Mucosa of rectum (tissue), 2 donors: Measurements from ENCODE around the gene USP43.
"Not testable (repeated sequence)": the region's sequence is repeated elsewhere in the genome, so short reads cannot be mapped to it uniquely, and the experiment has no call there.

Source experiments
- H3K27ac ChIP-seq, 2 donors: one replicate each; pipeline ENCODE4 v1.7.0; 2013; ENCODE audit warnings: inconsistent platforms in 2 of 2, low read depth in 2 of 2, low read length in 2 of 2
- H3K27me3 ChIP-seq, 2 donors: one replicate each; pipeline ENCODE4 v1.7.0; 2013; ENCODE audit warnings: low read length in 2 of 2; ENCODE audit not compliant: control insufficient read depth in 2 of 2, insufficient read depth in 2 of 2
- H3K36me3 ChIP-seq, 2 donors: one replicate each; pipeline ENCODE4 v1.7.0; 2013; ENCODE audit warnings: low read length in 2 of 2; ENCODE audit not compliant: control insufficient read depth in 2 of 2, insufficient read depth in 2 of 2
- H3K4me1 ChIP-seq, 2 donors: one replicate each; pipeline ENCODE4 v1.7.0; 2013; ENCODE audit warnings: low read length in 2 of 2, mild to moderate bottlenecking in 1 of 2; ENCODE audit not compliant: control insufficient read depth in 2 of 2, insufficient read depth in 2 of 2
- H3K4me3 ChIP-seq, 2 donors: one replicate each; pipeline ENCODE4 v1.7.0; 2013; ENCODE audit warnings: low read length in 2 of 2
- H3K9ac ChIP-seq, 2 donors: one replicate each; pipeline ENCODE4 v1.7.0; 2013; ENCODE audit warnings: low read length in 2 of 2, low read depth in 1 of 2, mild to moderate bottlenecking in 1 of 2
- H3K9me3 ChIP-seq, 2 donors: one replicate each; pipeline ENCODE4 v1.7.0; 2013; ENCODE audit warnings: low read length in 2 of 2; ENCODE audit not compliant: control insufficient read depth in 2 of 2
- donor health status: healthy.
- donor health status: Normal muscosa, but diverticular disease.

The USP43 gene

DNA sequence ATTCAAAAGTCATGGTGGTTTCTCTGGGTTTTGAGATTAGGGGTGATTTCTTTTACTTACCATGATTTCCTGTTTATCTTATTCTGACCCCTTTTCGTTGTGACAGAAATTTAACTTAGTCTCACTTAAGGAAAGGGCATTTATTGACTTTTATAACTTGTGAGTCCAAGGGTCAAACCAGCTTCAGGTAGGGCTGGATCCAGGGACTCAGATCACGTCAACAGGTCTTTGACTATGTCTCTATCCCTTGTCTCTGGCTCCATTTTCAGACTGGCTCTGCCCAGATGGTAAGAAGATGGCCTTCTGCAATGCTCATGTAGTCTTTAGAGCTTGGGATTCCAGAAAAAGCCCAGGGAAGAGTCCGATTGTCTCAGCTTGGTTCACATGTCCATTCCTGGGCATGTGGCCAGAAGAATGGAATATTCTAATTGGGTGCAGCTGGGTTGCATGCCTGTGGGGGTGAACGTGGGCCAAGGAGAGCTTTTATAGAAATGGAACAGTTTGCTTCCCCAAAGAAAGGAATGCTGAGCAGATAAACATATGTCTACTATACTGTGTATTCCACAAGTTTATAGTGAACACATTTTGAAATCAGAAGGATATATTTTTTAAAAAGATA, 13.4 kb downstream of the USP43 start:
- H3K9ac ChIP-seq = no peak overlapping the region
- no peaks in the 10 kb centered on the region for H3K9me3 ChIP-seq
- no peaks in the 10 kb centered on the region for H3K27me3 ChIP-seq
- H3K27ac ChIP-seq = peak overlapping the region in 1 of 2 donors; percentile 21
- peaks cover 0 to 14% of the 10 kb centered on the region in 2 donors for H3K4me1 ChIP-seq
- H3K36me3 ChIP-seq = peaks cover 0 to 4% of the 10 kb centered on the region in 2 donors
- no peak overlapping the region for H3K4me3 ChIP-seq

DNA sequence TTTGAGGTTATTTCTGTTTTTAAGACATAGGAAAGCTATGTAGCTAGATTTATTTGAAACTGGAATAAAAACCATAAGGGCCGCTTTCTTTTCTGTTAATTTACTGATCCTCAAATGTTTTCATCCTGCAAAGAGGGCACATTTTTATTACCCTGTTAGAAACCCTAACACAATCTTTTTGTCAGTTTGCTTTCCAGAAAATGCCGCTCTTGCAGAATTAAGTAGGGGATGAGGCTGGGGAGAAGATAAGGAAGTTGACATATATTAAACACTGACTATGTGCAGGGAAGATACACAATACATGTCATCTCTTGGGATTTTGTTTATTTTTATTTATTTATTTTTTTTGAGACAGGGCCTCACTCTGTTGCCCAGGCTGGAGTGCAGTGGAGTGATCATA, 15.7 kb downstream of the USP43 start:
- Histone ChIP-seq H3K27ac (no peak overlapping the region), H3K4me1 (peaks cover 0 to 14% of the 10 kb centered on the region in 2 donors), H3K4me3 (no peak overlapping the region), H3K27me3 (no peaks in the 10 kb centered on the region), H3K9me3 (no peaks in the 10 kb centered on the region), H3K36me3 (peaks cover 0 to 7% of the 10 kb centered on the region in 2 donors), H3K9ac (no peak overlapping the region)

DNA sequence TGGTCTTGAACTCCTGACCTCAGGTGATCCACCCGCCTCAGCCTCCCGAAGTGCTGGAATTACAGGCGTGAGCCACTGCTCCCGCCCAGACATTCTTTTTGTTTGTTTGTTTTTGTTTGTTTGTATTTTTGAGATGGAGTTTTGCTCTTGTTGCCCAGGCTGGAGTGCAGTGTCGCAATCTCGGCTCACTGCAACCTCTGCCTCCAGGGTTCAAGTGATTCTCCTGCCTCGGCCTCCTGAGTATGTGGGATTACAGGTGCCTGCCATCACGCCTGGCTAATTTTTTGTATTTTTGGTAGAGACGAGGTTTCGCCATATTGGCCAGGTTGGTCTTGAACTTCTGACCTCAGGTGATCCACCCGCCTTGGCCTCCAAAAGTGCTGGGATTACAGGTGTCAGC, 18.2 kb downstream of the USP43 start:
- not testable (repeated sequence) for H3K27ac ChIP-seq, H3K27me3 ChIP-seq, H3K4me3 ChIP-seq, H3K9me3 ChIP-seq, H3K9ac ChIP-seq, H3K4me1 ChIP-seq
- peaks cover 6 to 14% of the 10 kb centered on the region in 2 donors for H3K36me3 ChIP-seq

DNA sequence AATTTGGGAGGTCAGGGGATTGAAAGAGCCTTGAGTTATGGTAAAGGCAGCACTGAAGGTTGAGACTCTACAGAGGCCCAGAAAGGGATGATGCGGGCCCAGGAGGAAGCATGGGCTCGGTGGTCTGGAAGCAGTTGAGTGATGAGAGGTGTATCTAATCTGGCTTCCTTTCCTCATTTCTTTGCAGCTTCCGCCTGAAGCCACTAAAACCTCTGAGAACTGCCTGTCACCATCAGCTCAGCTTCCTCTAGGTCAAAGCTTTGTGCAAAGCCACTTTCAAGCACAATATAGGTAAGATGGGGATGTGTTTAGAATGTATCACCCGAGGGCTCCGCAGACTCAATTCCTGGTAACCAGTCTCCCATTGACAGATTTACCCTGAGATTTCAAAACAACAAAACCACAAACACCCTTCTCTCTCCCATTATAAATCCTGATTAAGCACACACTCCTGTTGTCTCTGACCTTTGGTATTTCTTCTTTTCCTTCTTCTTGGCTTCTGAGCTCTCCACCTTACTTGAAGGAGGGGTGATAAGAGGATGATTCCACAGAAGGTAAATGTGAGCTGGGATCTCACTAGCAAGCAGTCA, 21.2 kb downstream of the USP43 start:
- no peak overlapping the region for H3K4me3 ChIP-seq
- no peaks in the 10 kb centered on the region for H3K4me1 ChIP-seq
- H3K27me3 ChIP-seq = no peaks in the 10 kb centered on the region
- H3K36me3 ChIP-seq = peaks cover 9 to 15% of the 10 kb centered on the region in 2 donors
- H3K9me3 ChIP-seq = no peaks in the 10 kb centered on the region
- H3K27ac ChIP-seq = no peak overlapping the region
- no peak overlapping the region for H3K9ac ChIP-seq

DNA sequence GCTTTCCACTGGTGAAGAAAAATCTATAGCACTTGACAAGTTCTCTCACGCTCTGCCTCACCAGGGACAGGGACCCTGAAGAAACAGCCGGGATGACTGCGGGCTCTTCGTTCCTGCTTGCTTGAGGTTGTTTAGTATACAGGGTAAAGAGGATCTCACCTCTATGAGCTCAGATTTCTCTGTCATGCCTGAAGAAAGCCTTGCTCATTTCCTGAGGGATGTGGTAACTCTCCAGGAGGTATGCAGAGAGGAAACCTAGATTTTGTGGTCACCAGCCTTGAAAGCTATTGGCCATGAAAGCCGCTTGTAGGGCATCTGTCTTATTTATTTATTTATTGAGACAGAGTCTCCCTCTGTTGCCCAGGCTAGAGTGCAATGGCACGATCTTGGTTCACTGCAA, 23.2 kb downstream of the USP43 start:
- Histone ChIP-seq H3K27ac (no peak overlapping the region), H3K4me3 (no peak overlapping the region), H3K36me3 (peaks cover 9 to 11% of the 10 kb centered on the region in 2 donors), H3K27me3 (no peaks in the 10 kb centered on the region), H3K9me3 (no peaks in the 10 kb centered on the region), H3K9ac (no peak overlapping the region), H3K4me1 (no peaks in the 10 kb centered on the region)

DNA sequence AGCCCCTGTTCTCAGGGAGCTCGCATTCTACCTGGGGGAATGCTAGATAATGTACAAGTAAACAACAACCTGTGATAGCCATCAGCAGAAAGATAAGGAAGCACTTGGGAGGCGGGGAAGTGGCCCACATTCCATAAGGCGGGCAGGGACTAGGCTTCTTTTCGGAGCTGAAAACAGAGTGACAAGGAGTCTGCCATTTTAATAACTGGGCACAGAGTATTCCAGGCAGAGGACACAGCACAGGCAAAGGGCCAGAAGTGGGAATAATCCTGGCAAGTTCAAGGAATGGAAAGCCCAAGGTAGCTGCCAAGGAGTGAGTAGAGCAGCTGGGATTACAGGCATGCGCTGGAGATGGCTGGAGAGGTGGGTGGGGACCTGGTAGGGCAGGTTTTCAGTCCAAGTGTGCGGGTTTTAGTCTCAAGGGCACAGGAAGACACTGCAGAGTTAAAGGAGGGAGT, 24.3 kb downstream of the USP43 start:
- Histone ChIP-seq H3K27me3 (no peaks in the 10 kb centered on the region), H3K36me3 (peaks cover 9 to 11% of the 10 kb centered on the region in 2 donors), H3K4me1 (no peaks in the 10 kb centered on the region), H3K9me3 (no peaks in the 10 kb centered on the region), H3K4me3 (no peak overlapping the region), H3K9ac (no peak overlapping the region), H3K27ac (no peak overlapping the region)

DNA sequence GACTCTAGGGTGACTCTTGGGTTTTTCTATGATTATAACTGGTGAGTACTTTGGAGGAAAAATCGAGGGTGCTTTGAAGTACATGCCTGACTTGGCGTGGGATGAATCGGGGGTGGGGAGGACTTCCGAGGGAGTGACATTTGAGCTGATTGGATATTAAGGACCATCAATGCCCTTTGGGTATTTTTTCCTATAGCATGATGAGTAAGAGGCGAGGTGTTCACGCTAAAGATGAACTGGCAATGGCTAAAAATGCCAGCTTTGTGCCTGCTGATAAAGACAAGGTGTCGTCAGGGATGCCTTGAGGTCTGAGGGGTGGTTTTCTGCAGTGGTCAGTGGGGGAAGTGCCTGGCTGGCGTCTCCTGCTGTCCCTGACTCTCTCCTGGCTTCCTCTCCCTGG, 25.3 kb downstream of the USP43 start:
- H3K9ac ChIP-seq = no peak overlapping the region
- peaks cover 9 to 11% of the 10 kb centered on the region in 2 donors for H3K36me3 ChIP-seq
- no peaks in the 10 kb centered on the region for H3K9me3 ChIP-seq
- H3K27ac ChIP-seq = no peak overlapping the region
- H3K4me3 ChIP-seq = no peak overlapping the region
- no peaks in the 10 kb centered on the region for H3K4me1 ChIP-seq
- H3K27me3 ChIP-seq = no peaks in the 10 kb centered on the region

DNA sequence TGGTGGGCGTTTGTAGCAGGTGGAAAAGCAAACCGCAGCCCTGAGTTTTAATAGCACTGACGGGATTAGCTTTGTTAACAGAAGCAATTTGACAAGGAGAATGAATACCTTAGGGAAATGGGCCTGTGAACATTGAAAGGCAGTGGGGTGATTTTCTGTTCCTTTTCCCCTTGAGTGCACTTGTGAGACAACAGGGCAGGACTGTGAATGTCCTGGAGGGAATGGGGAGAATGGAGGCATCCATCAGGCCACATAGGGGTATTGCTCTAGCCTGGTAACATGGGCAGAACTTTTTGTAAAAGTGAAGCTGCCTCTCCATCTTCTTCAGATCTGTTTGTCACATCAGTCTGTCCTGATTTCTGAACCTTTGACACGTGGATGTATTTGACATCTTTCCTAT, 26.2 kb downstream of the USP43 start:
- H3K27ac ChIP-seq = no peak overlapping the region
- no peaks in the 10 kb centered on the region for H3K27me3 ChIP-seq
- H3K4me3 ChIP-seq = no peak overlapping the region
- no peaks in the 10 kb centered on the region for H3K9me3 ChIP-seq
- peaks cover 9 to 10% of the 10 kb centered on the region in 2 donors for H3K36me3 ChIP-seq
- no peak overlapping the region for H3K9ac ChIP-seq
- H3K4me1 ChIP-seq = no peaks in the 10 kb centered on the region

DNA sequence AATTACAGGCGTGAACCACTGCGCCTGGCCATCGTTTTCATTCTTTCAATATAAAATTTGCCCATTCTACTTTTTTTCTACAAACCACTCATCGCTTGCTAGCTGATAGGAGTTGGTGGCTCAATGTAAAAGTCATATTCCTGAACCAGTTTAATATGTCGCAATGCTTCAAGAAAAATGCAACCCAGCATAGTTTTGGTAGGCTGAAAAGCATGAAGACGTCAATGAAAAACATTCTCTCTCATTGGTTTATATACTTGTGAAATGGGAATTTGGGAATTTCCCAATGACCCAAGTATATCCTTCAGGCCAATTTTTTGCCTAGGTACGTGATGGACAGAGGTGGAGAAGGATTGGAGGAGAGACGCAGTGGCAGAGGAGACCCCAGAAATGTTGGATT, 26.9 kb downstream of the USP43 start:
- Histone ChIP-seq H3K4me3 (no peak overlapping the region), H3K9me3 (no peaks in the 10 kb centered on the region), H3K27me3 (no peaks in the 10 kb centered on the region), H3K4me1 (no peaks in the 10 kb centered on the region), H3K36me3 (peaks cover 9 to 10% of the 10 kb centered on the region in 2 donors), H3K27ac (no peak overlapping the region), H3K9ac (no peak overlapping the region)

DNA sequence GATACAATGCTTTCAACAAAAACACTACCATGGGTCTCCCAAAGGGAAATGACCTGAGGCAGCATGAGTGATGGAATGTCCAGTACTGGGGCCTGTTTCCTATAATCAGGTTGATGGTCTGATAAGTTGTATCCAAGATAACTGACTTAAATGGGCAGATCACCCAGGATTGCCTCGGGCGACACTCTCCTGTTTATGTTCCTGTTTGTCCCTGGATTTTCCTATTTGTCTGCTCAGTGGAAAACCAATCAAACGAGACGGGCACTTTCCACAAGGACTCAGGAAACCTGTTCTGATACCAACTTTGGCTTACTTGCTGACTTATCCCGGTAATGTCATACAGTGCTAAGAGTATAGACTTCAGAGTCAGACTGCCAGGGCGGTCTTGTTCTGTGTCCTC, 27.4 kb downstream of the USP43 start:
- H3K36me3 ChIP-seq = peaks cover 5 to 7% of the 10 kb centered on the region in 2 donors

More for the DNA sequence above, 27.4 kb downstream of the USP43 start:
- H3K27ac ChIP-seq = no peak overlapping the region
- H3K4me3 ChIP-seq = no peak overlapping the region
- H3K9me3 ChIP-seq = no peaks in the 10 kb centered on the region
- H3K4me1 ChIP-seq = no peaks in the 10 kb centered on the region
- H3K9ac ChIP-seq = no peak overlapping the region
- H3K27me3 ChIP-seq = no peaks in the 10 kb centered on the region
